GM12874 (cell line): Measurements from ENCODE around the gene ZBTB16.

Experiments used
- TF ChIP-seq, protein P1 (sequence below): IDR thresholded peaks from 2 replicates; pipeline ENCODE4 v1.5.1; 2011; ENCODE audit warnings: low read depth, mild to moderate bottlenecking, control low read depth, low read length, moderate library complexity; ENCODE audit not compliant: insufficient read depth

Gene ZBTB16, protein sequence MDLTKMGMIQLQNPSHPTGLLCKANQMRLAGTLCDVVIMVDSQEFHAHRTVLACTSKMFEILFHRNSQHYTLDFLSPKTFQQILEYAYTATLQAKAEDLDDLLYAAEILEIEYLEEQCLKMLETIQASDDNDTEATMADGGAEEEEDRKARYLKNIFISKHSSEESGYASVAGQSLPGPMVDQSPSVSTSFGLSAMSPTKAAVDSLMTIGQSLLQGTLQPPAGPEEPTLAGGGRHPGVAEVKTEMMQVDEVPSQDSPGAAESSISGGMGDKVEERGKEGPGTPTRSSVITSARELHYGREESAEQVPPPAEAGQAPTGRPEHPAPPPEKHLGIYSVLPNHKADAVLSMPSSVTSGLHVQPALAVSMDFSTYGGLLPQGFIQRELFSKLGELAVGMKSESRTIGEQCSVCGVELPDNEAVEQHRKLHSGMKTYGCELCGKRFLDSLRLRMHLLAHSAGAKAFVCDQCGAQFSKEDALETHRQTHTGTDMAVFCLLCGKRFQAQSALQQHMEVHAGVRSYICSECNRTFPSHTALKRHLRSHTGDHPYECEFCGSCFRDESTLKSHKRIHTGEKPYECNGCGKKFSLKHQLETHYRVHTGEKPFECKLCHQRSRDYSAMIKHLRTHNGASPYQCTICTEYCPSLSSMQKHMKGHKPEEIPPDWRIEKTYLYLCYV

DNA sequence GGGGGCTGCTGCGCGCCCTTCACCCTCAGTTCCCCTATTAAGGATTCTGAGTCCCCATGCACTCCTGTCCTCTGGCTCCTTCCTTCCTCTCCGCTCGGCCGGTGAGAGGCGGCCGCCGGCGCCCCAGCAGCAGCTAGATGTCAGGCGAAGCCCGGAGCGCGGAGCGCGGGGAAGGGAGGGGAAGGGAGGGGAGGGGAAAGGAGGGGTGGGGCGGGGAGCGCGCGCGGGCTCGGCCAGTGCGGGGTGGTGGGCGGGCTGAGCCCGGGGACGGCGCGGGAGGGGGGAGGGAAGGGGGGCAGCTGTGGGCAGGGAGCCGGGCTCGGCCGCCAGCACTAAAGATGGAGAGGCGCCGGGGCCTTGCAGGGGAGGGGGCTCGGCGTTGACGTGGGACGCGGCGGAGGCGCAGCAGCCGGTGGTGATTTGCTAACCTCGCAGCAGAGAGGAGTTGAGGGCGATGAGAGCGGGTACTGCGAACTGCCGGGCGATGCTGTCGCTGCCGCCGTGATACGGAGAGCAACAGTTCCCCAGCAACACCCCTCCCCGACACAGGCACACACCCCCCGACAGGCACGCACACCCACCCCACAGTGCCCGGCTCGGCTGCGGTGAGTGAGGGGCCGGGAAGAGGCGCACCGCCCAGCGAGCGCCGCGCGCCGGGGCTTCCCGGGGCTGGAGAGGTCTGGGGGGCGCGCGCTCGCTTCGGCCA lies at the start of gene ZBTB16:
TSS of gene ZBTB16 (plus strand) at position 434 of the 706 bp plus-strand sequence. CDS start 3,590 bp downstream, outside the sequence.
- TF ChIP-seq, protein P1, sequence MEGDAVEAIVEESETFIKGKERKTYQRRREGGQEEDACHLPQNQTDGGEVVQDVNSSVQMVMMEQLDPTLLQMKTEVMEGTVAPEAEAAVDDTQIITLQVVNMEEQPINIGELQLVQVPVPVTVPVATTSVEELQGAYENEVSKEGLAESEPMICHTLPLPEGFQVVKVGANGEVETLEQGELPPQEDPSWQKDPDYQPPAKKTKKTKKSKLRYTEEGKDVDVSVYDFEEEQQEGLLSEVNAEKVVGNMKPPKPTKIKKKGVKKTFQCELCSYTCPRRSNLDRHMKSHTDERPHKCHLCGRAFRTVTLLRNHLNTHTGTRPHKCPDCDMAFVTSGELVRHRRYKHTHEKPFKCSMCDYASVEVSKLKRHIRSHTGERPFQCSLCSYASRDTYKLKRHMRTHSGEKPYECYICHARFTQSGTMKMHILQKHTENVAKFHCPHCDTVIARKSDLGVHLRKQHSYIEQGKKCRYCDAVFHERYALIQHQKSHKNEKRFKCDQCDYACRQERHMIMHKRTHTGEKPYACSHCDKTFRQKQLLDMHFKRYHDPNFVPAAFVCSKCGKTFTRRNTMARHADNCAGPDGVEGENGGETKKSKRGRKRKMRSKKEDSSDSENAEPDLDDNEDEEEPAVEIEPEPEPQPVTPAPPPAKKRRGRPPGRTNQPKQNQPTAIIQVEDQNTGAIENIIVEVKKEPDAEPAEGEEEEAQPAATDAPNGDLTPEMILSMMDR, result no peak

DNA sequence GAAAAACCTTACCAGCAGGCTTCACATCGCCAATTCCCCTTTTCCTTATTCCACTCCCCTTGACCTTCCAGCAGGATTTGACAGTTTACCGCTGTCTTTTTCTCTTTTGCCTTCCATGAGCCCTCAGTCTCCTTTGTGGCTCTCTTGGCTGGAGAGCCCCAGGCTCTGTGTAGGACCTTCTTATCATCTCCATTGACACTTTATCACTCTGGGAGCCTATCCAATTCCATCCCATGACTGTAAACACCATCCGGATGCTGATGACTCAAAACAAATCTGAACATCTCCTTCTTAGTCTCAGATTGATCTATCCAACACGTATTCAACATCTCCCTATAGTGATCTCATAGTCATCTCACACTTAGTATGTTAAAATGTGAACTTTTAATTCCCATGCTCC lies 48.6 kb upstream of the ZBTB16 start:
- TF ChIP-seq, protein P1, result no peak

GRCh38 chr11:114011443-114011842 lies 48.1 kb upstream of the ZBTB16 start:
- TF ChIP-seq, protein P1, result no peak

GRCh38 chr11:114015117-114015516 lies 44.4 kb upstream of the ZBTB16 start:
- TF ChIP-seq, protein P1, result no peak

- TF ChIP-seq, protein P1, result no peak
Observed at GRCh38 chr11:114016986-114017385, 42.5 kb upstream of the ZBTB16 start.

- TF ChIP-seq, protein P1, result no peak
Observed at GRCh38 chr11:114017723-114018122, 41.8 kb upstream of the ZBTB16 start.

DNA sequence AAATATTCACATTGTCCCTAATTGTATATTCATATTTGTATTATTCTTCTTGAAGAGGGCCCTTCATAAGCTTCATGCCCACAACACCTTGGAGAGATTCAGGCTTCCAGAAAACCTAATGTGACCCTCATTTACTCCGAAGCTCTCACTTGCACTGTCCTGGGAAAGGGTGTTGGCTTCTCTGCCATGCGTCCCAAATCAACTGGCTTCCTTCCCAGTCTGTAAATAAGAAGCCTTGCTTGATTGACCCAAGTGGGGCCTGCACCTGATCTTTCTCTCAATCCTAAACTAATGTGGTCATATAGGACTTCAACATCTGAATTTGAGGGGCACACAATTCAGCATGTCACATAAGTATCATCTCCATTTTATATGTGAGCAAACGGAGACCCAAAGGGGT lies 40.5 kb upstream of the ZBTB16 start:
- TF ChIP-seq, protein P1, result no peak
